ENCODE results near the gene MRAS. TPM values are rescaled to one million over a fixed set of nuclear protein-coding genes. Genes with fewer than 3 reads are reported as not detected.

The MRAS gene
- total and polyA plus RNA-seq, 2 of the 13 experiments (the other 11 are each of a cell fraction or from before 2014, with no cell fraction given), result 8.8 to 36.2 TPM

GRCh38 chr3:138398791-138399575 lies 50.6 kb downstream of the MRAS start (continued):
- TF ChIP-seq PRDM4 (CRISPR knock-in tag; IDR thresholded peaks at IDR 0.05; ENCODE audit: borderline replicate concordance) (no peak), ZNF292 (CRISPR knock-in tag; IDR thresholded peaks at IDR 0.05; ENCODE audit: borderline replicate concordance, low read depth) (peak; percentile 17; the same call in 1 of the 2 replicates), CCDC6 (CRISPR knock-in tag; IDR thresholded peaks at IDR 0.05) (no peak; the same call in 1 of the 2 replicates), ZNF652 (CRISPR knock-in tag; IDR thresholded peaks at IDR 0.05; ENCODE audit: borderline replicate concordance, low read depth) (peak; percentile 95), THAP7 (CRISPR knock-in tag; IDR thresholded peaks at IDR 0.05) (no peak), ZNF513 (CRISPR knock-in tag; conservative IDR thresholded peaks at IDR 0.05) (no peak), MZF1 (CRISPR knock-in tag; IDR thresholded peaks at IDR 0.05; ENCODE audit: borderline replicate concordance) (no peak), MTA3 (CRISPR knock-in tag; IDR thresholded peaks at IDR 0.05) (no peak), CBX5 (CRISPR knock-in tag; IDR thresholded peaks at IDR 0.05; ENCODE audit: borderline replicate concordance) (no peak; the same call in 1 of the 2 replicates), PATZ1 (CRISPR knock-in tag; IDR thresholded peaks at IDR 0.05) (peak; percentile 29; the same call in 1 of the 2 replicates), KDM6A (CRISPR knock-in tag; IDR thresholded peaks at IDR 0.05; ENCODE audit: low read depth) (peak; percentile 45; the same call in 1 of the 2 replicates), CBX1 (IDR thresholded peaks at IDR 0.05; ENCODE audit: low read depth) (no peak), HNRNPL (IDR thresholded peaks at IDR 0.05; ENCODE audit: low read depth, low read length) (no peak), RFX5 (IDR thresholded peaks at IDR 0.05; ENCODE audit: low read depth, low read length) (no peak), ZNF747 (CRISPR knock-in tag; IDR thresholded peaks at IDR 0.05; ENCODE audit: borderline replicate concordance) (no peak), ONECUT2 (CRISPR knock-in tag; IDR thresholded peaks at IDR 0.05) (no peak), PHF20 (CRISPR knock-in tag; IDR thresholded peaks at IDR 0.05) (no peak), SMAD3 (CRISPR knock-in tag; IDR thresholded peaks at IDR 0.05) (no peak), ZNF225 (CRISPR knock-in tag; IDR thresholded peaks at IDR 0.05) (no peak), DRAP1 (CRISPR knock-in tag; IDR thresholded peaks at IDR 0.05) (no peak), MAFG (CRISPR knock-in tag; IDR thresholded peaks at IDR 0.05) (no peak), NCOR1 (IDR thresholded peaks at IDR 0.05; ENCODE audit: borderline replicate concordance, low read length) (peak; percentile 16; the same call in 1 of the 2 replicates), PHF5A (CRISPR knock-in tag; IDR thresholded peaks at IDR 0.05; ENCODE audit: low read depth, unreplicated experiment) (no peak)
